ENCODE results near the gene CASK. TPM values are rescaled to one million over a fixed set of nuclear protein-coding genes. Genes with fewer than 3 reads are reported as not detected.

CASK gene
- total RNA-seq, 1 experiment from 2014 or later: 14.1 TPM

GRCh38 chrX:41909068-41909467 is 14.3 kb downstream of the CASK start:
- DNase-seq (ENCODE audit: low read depth): no peak

GRCh38 chrX:41906515-41907187 is 16.7 kb downstream of the CASK start:
- DNase-seq (ENCODE audit: low read depth): peak; percentile 24

- DNase-seq (ENCODE audit: low read depth): no peak
Observed at GRCh38 chrX:41903544-41903943, 19.8 kb downstream of the CASK start.

GRCh38 chrX:41900321-41900720 is 23.0 kb downstream of the CASK start:
- DNase-seq (ENCODE audit: low read depth): no peak

- DNase-seq (ENCODE audit: low read depth): no peak
Observed at GRCh38 chrX:41895826-41896225, 27.5 kb downstream of the CASK start.

GRCh38 chrX:41890026-41890423 is 33.3 kb downstream of the CASK start:
- DNase-seq (ENCODE audit: low read depth): no peak

- DNase-seq (ENCODE audit: low read depth): no peak
Observed at GRCh38 chrX:41889317-41890025, 33.9 kb downstream of the CASK start.

- DNase-seq (ENCODE audit: low read depth): no peak
Observed at GRCh38 chrX:41887691-41888090, 35.7 kb downstream of the CASK start.

- no peak for DNase-seq (ENCODE audit: low read depth)
Observed at GRCh38 chrX:41885724-41886123, 37.6 kb downstream of the CASK start.

- DNase-seq (ENCODE audit: low read depth): no peak
Observed at GRCh38 chrX:41881166-41881565, 42.2 kb downstream of the CASK start.

GRCh38 chrX:41877167-41877566 is 46.2 kb downstream of the CASK start:
- DNase-seq (ENCODE audit: low read depth): no peak

GRCh38 chrX:41875142-41875541 is 48.2 kb downstream of the CASK start:
- DNase-seq (ENCODE audit: low read depth): no peak

GRCh38 chrX:41870719-41871151 is 52.6 kb downstream of the CASK start:
- DNase-seq (ENCODE audit: low read depth): peak; percentile 3

- DNase-seq (ENCODE audit: low read depth): peak; percentile 5
Observed at GRCh38 chrX:41868392-41868977, 54.9 kb downstream of the CASK start.

- DNase-seq (ENCODE audit: low read depth): no peak
Observed at GRCh38 chrX:41863343-41864203, 59.8 kb downstream of the CASK start.

GRCh38 chrX:41862562-41863184 is 60.7 kb downstream of the CASK start:
- DNase-seq (ENCODE audit: low read depth): no peak

- no peak for DNase-seq (ENCODE audit: low read depth)
Observed at GRCh38 chrX:41858161-41858775, 65.1 kb downstream of the CASK start.

GRCh38 chrX:41857670-41858069 is 65.7 kb downstream of the CASK start:
- DNase-seq (ENCODE audit: low read depth): no peak

GRCh38 chrX:41846714-41847113 is 76.6 kb downstream of the CASK start:
- no peak for DNase-seq (ENCODE audit: low read depth)

GRCh38 chrX:41837270-41837944 is 85.9 kb downstream of the CASK start:
- no peak for DNase-seq (ENCODE audit: low read depth)

- DNase-seq (ENCODE audit: low read depth): no peak
Observed at GRCh38 chrX:41828826-41829225, 94.5 kb downstream of the CASK start.
